ENCODE results near the gene CABP7.

The CABP7 gene

DNA sequence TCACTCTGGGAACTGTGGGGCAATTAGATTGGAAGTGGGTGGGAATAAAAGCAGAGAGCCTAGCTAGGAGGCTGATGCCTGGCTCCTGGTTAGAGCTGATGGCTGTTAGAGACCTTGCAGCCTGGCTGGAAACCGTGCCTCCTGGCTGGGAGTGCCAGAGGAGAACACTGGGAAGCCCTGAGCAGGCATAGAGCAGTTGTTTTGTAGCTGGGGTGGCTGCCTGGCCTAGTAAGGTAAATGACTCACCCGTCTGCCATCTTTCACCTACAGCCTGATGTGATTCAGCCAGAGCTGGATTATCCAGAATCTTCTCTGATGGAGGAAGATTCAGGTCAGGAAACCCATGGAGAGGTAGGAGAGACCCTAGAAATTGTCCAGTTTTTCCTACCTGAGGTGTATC lies 53.4 kb downstream of the CABP7 start:
- no peak for DNase-seq (ENCODE audit: low read depth in 2 of 2)

DNA sequence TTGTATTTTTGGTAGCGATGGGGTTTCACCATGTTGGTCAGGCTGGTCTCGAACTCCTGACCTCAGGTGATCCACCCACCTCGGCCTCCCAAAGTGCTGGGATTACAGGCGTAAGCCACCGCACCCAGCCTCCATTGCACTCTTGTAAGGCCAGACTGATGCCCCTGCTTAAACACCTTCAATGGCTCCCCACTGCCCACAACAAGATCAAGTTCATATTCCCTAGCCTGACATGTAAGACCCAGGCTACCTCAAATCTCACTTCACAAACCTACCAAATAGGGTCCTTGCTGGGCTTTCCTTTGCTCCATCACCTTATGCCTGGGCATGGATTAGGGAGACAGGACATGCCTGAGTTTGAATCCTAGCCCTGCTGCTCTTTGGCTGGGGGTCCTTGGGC lies 60.4 kb downstream of the CABP7 start:
- DNase-seq (ENCODE audit: low read depth in 2 of 2), result no peak

DNA sequence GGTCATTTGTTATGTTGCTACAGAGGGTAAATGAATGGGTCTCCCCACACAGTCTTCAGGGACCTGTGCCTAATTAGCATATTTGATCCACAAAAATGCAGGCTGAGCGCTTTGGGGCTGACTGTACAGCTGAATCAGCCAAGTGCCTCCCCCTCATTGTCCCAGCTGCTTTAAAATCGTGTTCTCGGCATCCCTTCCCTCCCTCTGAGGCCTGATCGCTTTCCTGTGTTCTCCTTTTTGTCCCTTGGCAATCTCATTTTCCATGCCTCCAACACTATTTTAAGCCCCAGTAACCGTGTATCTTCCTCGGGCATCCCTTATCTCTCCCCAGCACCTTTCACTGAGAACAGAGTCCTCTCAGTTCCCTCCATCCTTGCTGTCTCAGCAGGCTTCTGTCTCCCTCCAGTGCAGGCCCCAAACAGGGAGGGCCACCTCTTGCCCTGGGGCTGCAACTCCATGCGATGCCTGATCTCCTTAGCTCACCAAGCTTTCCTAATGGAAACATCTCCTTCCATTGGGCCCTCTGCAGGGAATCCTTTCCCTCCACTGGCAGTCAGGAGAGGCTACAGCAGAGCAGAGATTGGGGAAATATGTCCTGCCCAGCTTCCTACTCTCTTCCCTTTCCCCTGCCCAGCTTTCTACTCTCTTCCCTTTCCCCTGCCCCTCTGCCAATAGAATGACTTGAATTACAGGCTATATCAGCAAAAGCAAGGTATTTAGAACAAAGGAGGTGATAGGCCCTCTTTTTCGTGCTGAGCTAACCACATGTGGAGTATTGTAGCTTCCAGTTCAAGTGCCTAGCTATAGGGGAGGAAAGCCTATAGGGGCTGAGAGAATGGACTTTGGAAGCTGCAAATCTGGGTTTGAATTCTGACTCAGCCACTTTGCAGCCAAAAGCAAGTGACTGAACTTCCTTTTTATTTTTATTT lies 61.2 kb downstream of the CABP7 start:
- DNase-seq (ENCODE audit: low read depth in 2 of 2), result no peak
